Stimulated activated CD4-positive, alpha-beta T cell treated with anti-CD3 and anti-CD28 coated beads, Interleukin-1b, Interleukin-23, amount 100 ng/mL, for 48 hours (primary cell): ENCODE data around the gene GART.

Source experiments
- DNase-seq: peaks from one replicate; pipeline ENCODE4 v3.0.0-alpha.2; 2020

GART gene

GRCh38 chr21:33552999-33553598 is 11.2 kb upstream of the GART start:
- no peak for DNase-seq

GRCh38 chr21:33552093-33552998 is 10.4 kb upstream of the GART start:
- DNase-seq: no peak

GRCh38 chr21:33551664-33552063 is 9.7 kb upstream of the GART start:
- no peak for DNase-seq

GRCh38 chr21:33550772-33551660 is 9.1 kb upstream of the GART start:
- DNase-seq: no peak

GRCh38 chr21:33549848-33550771 is 8.2 kb upstream of the GART start:
- no peak for DNase-seq

- DNase-seq: no peak
These were observed 4.2 kb upstream of the GART start for GRCh38 chr21:33546086-33546485.

- DNase-seq: no peak
These were observed 2.7 kb upstream of the GART start for GRCh38 chr21:33544451-33545195.

- peak; percentile 80 for DNase-seq
These were observed 1.7 kb upstream of the GART start for GRCh38 chr21:33543505-33544129.

- DNase-seq: peak; percentile 99
These were observed 955 bp upstream of the GART start, which contains the start of gene SON for GRCh38 chr21:33542640-33543504. TSS of gene SON (plus strand) at chr21:33543038. CDS start at chr21:33543093, 55 bp downstream.

GRCh38 chr21:33541105-33541711 is 709 bp downstream of the GART start:
- no peak for DNase-seq

GRCh38 chr21:33540711-33541104 is 1.2 kb downstream of the GART start:
- DNase-seq: no peak

- no peak for DNase-seq
These were observed 2.3 kb downstream of the GART start for GRCh38 chr21:33539616-33540015.

- DNase-seq: no peak
These were observed 4.7 kb downstream of the GART start for GRCh38 chr21:33537212-33537611.

- no peak for DNase-seq
These were observed 10.9 kb downstream of the GART start for GRCh38 chr21:33531007-33531406.

- DNase-seq: no peak
These were observed 19.0 kb downstream of the GART start for GRCh38 chr21:33522953-33523349.

- DNase-seq: no peak
These were observed 19.5 kb downstream of the GART start for GRCh38 chr21:33522297-33522952.

- DNase-seq: no peak
These were observed 23.0 kb downstream of the GART start for GRCh38 chr21:33518899-33519298.

GRCh38 chr21:33514229-33514628 is 27.7 kb downstream of the GART start:
- DNase-seq: no peak

- DNase-seq: no peak
These were observed 29.4 kb downstream of the GART start for GRCh38 chr21:33512481-33512880.
